Testis (tissue), 2 donors: Measurements from ENCODE around the gene TMEM168.

ENCODE experiments used
- POLR2A ChIP-seq: fragments of 450-650 bp; IDR thresholded peaks from one replicate; pipeline ENCODE4 v1.6.1; 2017; ENCODE audit warnings: antibody characterized with exemption, mild to moderate bottlenecking, moderate library complexity
- TF ChIP-seq, protein P1 (sequence below), 3 experiments: fragments of 450-650 bp in 2 of 3; fragments of 200-600 bp in 1 of 3; sonication (generic) in 1 of 3; IDR thresholded peaks; one replicate each; pipeline ENCODE4 v1.5.1; 2016 to 2019; ENCODE audit warnings: antibody characterized with exemption in 3 of 3, mild to moderate bottlenecking in 2 of 3, moderate library complexity in 1 of 3

DNA sequence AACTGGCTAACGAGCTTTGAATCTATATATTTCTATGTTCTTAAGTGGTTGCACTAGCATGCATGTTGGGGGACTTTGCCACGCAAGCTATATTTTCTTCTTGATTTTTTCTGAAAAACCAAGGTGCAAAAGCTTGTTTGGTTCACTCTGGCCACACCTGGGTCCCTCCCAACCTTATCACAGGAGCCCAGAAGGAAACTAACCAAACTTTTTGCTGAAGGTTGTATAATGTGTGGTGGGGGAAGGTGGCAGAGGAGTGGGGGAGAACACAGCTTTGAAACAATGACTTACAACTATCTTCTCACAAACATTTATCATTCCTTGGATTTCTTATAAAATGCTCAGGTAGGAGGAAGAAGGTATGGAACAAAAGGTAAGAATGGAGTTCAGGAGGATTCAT lies 75.3 kb downstream of the TMEM168 start:
- TF ChIP-seq, protein P1, sequence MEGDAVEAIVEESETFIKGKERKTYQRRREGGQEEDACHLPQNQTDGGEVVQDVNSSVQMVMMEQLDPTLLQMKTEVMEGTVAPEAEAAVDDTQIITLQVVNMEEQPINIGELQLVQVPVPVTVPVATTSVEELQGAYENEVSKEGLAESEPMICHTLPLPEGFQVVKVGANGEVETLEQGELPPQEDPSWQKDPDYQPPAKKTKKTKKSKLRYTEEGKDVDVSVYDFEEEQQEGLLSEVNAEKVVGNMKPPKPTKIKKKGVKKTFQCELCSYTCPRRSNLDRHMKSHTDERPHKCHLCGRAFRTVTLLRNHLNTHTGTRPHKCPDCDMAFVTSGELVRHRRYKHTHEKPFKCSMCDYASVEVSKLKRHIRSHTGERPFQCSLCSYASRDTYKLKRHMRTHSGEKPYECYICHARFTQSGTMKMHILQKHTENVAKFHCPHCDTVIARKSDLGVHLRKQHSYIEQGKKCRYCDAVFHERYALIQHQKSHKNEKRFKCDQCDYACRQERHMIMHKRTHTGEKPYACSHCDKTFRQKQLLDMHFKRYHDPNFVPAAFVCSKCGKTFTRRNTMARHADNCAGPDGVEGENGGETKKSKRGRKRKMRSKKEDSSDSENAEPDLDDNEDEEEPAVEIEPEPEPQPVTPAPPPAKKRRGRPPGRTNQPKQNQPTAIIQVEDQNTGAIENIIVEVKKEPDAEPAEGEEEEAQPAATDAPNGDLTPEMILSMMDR (IDR thresholded peaks at IDR 0.05): no peak
- no peak for TF ChIP-seq POLR2A
